GM19238 (cell line): ENCODE results near the gene TMEM51.

Experiments used
- DNase-seq: peaks from one replicate; pipeline ENCODE4 v3.0.0; 2011; ENCODE audit warnings: low spot score; ENCODE audit not compliant: insufficient read length

TMEM51 gene

GRCh38 chr1:15195420-15196052, 42.0 kb downstream of the TMEM51 start:
- no peak for DNase-seq

- no peak for DNase-seq
These were observed 42.5 kb downstream of the TMEM51 start for GRCh38 chr1:15196069-15196468.

GRCh38 chr1:15196807-15197530, 43.4 kb downstream of the TMEM51 start:
- no peak for DNase-seq

- DNase-seq = no peak
These were observed 44.3 kb downstream of the TMEM51 start for GRCh38 chr1:15197591-15198447.

GRCh38 chr1:15198684-15199083, 45.1 kb downstream of the TMEM51 start:
- DNase-seq = no peak

GRCh38 chr1:15201221-15201620, 47.7 kb downstream of the TMEM51 start:
- no peak for DNase-seq

- DNase-seq = no peak
These were observed 48.5 kb downstream of the TMEM51 start for GRCh38 chr1:15201849-15202551.

- no peak for DNase-seq
These were observed 51.4 kb downstream of the TMEM51 start for GRCh38 chr1:15204931-15205330.

- DNase-seq = no peak
These were observed 52.2 kb downstream of the TMEM51 start for GRCh38 chr1:15205586-15206346.

- no peak for DNase-seq
These were observed 53.0 kb downstream of the TMEM51 start for GRCh38 chr1:15206418-15207030.

GRCh38 chr1:15207031-15207828, 53.7 kb downstream of the TMEM51 start:
- no peak for DNase-seq

GRCh38 chr1:15207829-15208429, 54.4 kb downstream of the TMEM51 start:
- DNase-seq = no peak

GRCh38 chr1:15210651-15211375, 57.3 kb downstream of the TMEM51 start:
- no peak for DNase-seq

- no peak for DNase-seq
These were observed 57.9 kb downstream of the TMEM51 start for GRCh38 chr1:15211424-15211823.

GRCh38 chr1:15212216-15212953, 58.8 kb downstream of the TMEM51 start:
- no peak for DNase-seq

- DNase-seq = no peak
These were observed 59.4 kb downstream of the TMEM51 start for GRCh38 chr1:15212954-15213291.

GRCh38 chr1:15213341-15213821, 59.8 kb downstream of the TMEM51 start:
- no peak for DNase-seq

- no peak for DNase-seq
These were observed 61.0 kb downstream of the TMEM51 start for GRCh38 chr1:15214527-15214926.
